HEK293 (cell line): ENCODE measurements around the gene FHIT.

Experiments used
- ATF2 ChIP-seq: fragments of 450-650 bp; formaldehyde crosslinking; IDR thresholded peaks from 2 replicates; pipeline ENCODE4 v1.5.1; 2016; ENCODE audit warnings: missing biosample characterization, missing genetic modification characterization, low read depth
- CTCF ChIP-seq: fragments of 450-650 bp; formaldehyde crosslinking; IDR thresholded peaks from 2 replicates; pipeline ENCODE4 v1.5.1; 2016; ENCODE audit warnings: missing biosample characterization, missing genetic modification characterization
- PRDM10 ChIP-seq: fragments of 450-650 bp; formaldehyde crosslinking; IDR thresholded peaks from 2 replicates; pipeline ENCODE4 v1.5.1; 2016; ENCODE audit warnings: missing biosample characterization, missing genetic modification characterization
- RBAK ChIP-seq: fragments of 450-650 bp; formaldehyde crosslinking; IDR thresholded peaks from 2 replicates; pipeline ENCODE4 v1.5.1; 2016; ENCODE audit warnings: missing biosample characterization, missing genetic modification characterization
- REST ChIP-seq: fragments of 450-650 bp; formaldehyde crosslinking; IDR thresholded peaks from 2 replicates; pipeline ENCODE4 v1.5.1; 2016; ENCODE audit warnings: missing biosample characterization, missing genetic modification characterization
- ZBTB21 ChIP-seq: fragments of 450-650 bp; formaldehyde crosslinking; IDR thresholded peaks from 2 replicates; pipeline ENCODE4 v1.5.1; 2017; ENCODE audit warnings: missing biosample characterization, missing genetic modification characterization
- ZBTB44 ChIP-seq: fragments of 450-650 bp; IDR thresholded peaks from 2 replicates; pipeline ENCODE4 v1.5.1; 2018; ENCODE audit warnings: missing biosample characterization, mild to moderate bottlenecking, missing genetic modification characterization
- ZNF266 ChIP-seq: fragments of 450-650 bp; formaldehyde crosslinking; IDR thresholded peaks from 2 replicates; pipeline ENCODE4 v1.5.1; 2016; ENCODE audit warnings: missing biosample characterization, missing genetic modification characterization, low read depth
- ZNF302 ChIP-seq: fragments of 450-650 bp; formaldehyde crosslinking; IDR thresholded peaks from 2 replicates; pipeline ENCODE4 v1.5.1; 2016; ENCODE audit warnings: missing biosample characterization, missing genetic modification characterization, low read depth
- ZNF398 ChIP-seq: fragments of 450-650 bp; formaldehyde crosslinking; IDR thresholded peaks from 2 replicates; pipeline ENCODE4 v1.5.1; 2017; ENCODE audit warnings: missing biosample characterization, missing genetic modification characterization
- ZNF488 ChIP-seq: fragments of 450-650 bp; formaldehyde crosslinking; IDR thresholded peaks from 2 replicates; pipeline ENCODE4 v1.5.1; 2016; ENCODE audit warnings: missing biosample characterization, missing genetic modification characterization
- ZNF596 ChIP-seq: fragments of 450-650 bp; IDR thresholded peaks from 2 replicates; pipeline ENCODE4 v1.5.0; 2018; ENCODE audit warnings: missing biosample characterization, mild to moderate bottlenecking, missing genetic modification characterization, moderate library complexity
- ZNF629 ChIP-seq: fragments of 450-650 bp; formaldehyde crosslinking; IDR thresholded peaks from 2 replicates; pipeline ENCODE4 v1.5.1; 2017; ENCODE audit warnings: missing biosample characterization, missing genetic modification characterization

GRCh38 chr3:60095516-60095915, 1155.7 kb downstream of the FHIT start:
- TF ChIP-seq CTCF (tag by site-specific recombination) = no peak
- no peak for TF ChIP-seq ZBTB21 (tag by site-specific recombination)
- TF ChIP-seq ZNF596 (tag by site-specific recombination) = no peak
- no peak for TF ChIP-seq ZNF266 (tag by site-specific recombination)
- no peak for TF ChIP-seq REST (tag by site-specific recombination)
- TF ChIP-seq ZBTB44 = no peak
- TF ChIP-seq ZNF302 (tag by site-specific recombination) = no peak
- TF ChIP-seq ATF2 (tag by site-specific recombination) = no peak
- TF ChIP-seq ZNF398 (tag by site-specific recombination) = no peak
- TF ChIP-seq RBAK (tag by site-specific recombination) = no peak
- TF ChIP-seq ZNF629 (tag by site-specific recombination) = no peak
- TF ChIP-seq ZNF488 = no peak
- no peak for TF ChIP-seq PRDM10 (tag by site-specific recombination)
